ENCODE data around the gene G6PC2.

G6PC2 gene

GRCh38 chr2:168949324-168949723 is 48.2 kb downstream of the G6PC2 start:
- DNase-seq: no peak

- no peak for DNase-seq
Measured at GRCh38 chr2:168951871-168952270, 50.8 kb downstream of the G6PC2 start.

GRCh38 chr2:168952424-168952823 is 51.3 kb downstream of the G6PC2 start:
- DNase-seq: no peak

- no peak for DNase-seq
Measured at GRCh38 chr2:168954256-168954655, 53.2 kb downstream of the G6PC2 start.

GRCh38 chr2:168955321-168955720 is 54.2 kb downstream of the G6PC2 start:
- DNase-seq: no peak

DNA sequence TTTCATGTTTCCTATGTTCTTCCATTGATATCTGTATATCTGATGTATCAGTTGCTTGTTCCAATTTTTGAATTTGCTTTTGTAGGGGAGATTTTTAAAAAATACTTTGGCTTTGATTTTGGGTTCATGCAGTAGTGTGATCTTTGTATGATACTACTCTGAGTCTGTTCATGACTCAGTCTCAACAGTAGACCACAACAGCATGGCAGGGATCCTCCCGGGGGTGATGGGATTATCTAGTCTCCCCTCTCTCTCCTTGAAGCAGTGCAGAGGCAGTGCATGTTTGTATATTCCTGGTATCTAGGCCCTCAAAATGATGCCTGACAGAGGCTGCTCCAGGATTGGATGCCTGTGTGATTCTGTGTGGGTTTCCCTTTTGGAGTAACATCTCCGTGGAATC is 55.3 kb downstream of the G6PC2 start:
- no peak for DNase-seq

Measured in stimulated activated CD4-positive, alpha-beta T cell treated with anti-CD3 and anti-CD28 coated beads, Interleukin-1b, Interleukin-23, amount 100 ng/mL, for 48 hours (primary cell).